ENCODE data around the gene F7.
"Not testable (repeated sequence)": the region's sequence is repeated elsewhere in the genome, so short reads cannot be mapped to it uniquely, and the experiment has no call there.

Gene F7

DNA sequence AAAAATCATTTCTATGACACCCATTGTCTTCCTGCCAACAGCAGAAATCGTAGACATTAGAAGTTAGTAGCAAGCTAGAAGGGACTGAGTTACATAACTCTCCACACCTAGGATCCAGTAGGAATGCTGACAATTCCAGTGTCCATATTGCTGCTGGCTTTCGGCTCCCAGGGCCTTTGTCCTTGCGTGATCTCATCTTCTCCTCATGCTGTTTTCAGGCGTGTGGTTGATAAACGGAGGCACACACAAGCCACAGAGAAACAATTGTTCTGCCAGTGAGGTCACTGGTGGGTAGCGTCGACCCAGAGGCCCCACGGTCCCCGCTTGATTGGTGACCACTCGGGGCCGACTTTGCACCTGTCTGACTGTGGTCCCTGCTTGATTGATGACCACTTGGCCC, 31.6 kb upstream of the F7 start:
- no peak for DNase-seq

DNA sequence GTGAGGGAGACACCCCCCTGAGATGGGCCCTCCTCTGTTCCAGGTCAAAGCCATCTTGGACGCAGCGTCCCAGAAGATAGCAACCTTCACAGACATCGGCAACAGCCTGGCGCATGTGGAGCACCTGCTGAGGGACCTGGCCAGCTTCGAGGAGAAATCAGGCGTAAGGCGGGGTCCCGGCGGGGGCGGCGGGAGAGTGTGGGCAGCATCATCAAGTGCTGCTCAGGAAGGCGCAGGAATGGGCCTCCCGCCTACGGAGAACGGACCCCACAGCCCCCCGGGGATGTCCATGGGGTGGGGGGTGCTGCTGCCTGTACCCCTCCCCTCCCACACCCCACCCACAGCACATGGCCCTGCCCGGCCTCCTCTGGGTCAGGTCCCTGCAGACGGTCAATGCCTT, 31.2 kb upstream of the F7 start:
- DNase-seq = no peak

DNA sequence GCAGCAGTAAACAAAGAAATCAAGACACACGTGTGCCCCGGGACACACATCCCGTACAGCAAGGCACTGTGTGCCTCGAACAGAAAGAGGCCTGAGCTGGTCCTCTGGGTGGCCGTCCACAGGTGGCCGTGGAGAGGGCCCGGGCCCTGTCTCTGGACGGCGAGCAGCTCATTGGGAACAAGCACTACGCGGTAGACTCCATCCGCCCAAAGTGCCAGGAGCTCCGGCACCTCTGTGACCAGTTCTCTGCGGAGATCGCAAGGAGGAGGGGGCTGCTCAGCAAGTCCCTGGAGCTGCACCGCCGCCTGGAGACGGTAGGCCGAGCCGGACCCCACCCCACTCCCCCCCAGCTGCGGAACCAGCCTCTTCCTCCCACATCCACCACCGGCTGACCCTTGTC, 30.7 kb upstream of the F7 start:
- DNase-seq = no peak

DNA sequence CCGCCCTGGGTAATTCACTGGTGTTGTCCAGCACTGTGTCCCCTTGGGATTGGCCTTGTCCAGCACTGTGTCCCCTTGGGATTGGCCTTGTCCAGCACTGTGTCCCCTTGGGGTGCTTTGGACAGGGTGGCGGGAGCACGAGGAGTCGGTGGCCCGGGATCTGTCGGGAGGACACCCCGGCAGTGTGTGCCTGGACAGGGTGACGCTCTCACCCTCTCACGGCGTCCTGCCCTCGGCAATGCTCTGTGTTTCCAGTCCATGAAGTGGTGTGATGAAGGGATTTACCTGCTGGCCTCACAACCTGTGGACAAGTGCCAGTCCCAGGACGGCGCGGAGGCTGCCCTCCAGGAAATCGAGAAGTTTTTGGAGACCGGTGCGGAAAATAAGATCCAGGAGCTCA, 29.9 kb upstream of the F7 start:
- DNase-seq = no peak

DNA sequence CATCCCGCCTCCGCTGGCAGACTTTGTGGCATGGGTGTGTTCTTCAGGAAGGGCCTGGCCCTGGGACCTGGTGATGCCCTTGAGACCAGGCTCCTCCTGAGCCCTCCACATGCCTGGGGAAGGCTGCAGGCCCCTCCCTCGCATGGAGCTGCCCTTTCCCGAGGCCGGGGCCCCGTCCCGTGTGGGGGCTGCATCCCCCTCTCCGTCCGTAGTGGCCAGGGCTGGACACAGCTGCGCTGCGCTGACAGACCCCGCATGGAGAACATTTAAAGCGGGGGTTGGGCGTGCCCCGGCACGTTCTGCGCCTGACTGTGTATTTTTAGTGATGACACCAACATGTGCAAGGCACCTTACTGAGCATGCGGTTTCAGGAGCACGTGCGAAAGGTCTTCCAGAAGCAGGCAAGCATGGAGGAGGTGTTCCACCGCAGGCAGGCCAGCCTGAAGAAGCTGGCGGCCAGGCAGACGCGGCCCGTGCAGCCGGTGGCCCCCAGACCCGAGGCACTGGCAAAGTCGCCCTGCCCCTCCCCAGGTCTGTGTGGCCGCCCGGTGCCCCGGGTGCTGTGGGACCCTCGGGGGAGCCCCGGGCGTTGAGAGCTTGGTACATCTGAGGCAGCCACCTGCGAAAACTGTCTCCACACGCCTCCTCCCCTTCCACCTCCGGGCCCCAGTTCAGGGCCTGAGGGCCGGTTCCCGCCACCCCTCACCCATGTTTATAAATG, 28.8 kb upstream of the F7 start:
- DNase-seq = no peak

DNA sequence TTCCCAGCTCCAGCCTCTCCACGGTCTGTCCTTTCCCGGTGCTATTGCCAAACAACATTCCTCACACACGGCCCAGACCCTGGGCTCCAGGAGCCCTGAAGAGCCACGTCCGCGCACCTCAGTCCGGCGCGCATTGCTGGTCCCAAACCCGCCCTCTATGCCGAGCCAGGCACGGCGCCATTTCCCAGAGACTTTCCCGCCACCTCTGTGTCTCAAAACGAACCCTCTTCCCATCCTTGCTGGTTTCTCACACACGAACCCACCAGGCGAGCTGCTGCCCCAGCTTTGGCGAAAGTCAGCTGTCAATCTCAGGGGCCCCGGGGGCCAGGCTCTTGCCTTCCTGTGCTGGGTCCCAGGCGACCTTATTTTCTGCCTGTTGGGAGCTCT, 28.0 kb upstream of the F7 start:
- no peak for DNase-seq

DNA sequence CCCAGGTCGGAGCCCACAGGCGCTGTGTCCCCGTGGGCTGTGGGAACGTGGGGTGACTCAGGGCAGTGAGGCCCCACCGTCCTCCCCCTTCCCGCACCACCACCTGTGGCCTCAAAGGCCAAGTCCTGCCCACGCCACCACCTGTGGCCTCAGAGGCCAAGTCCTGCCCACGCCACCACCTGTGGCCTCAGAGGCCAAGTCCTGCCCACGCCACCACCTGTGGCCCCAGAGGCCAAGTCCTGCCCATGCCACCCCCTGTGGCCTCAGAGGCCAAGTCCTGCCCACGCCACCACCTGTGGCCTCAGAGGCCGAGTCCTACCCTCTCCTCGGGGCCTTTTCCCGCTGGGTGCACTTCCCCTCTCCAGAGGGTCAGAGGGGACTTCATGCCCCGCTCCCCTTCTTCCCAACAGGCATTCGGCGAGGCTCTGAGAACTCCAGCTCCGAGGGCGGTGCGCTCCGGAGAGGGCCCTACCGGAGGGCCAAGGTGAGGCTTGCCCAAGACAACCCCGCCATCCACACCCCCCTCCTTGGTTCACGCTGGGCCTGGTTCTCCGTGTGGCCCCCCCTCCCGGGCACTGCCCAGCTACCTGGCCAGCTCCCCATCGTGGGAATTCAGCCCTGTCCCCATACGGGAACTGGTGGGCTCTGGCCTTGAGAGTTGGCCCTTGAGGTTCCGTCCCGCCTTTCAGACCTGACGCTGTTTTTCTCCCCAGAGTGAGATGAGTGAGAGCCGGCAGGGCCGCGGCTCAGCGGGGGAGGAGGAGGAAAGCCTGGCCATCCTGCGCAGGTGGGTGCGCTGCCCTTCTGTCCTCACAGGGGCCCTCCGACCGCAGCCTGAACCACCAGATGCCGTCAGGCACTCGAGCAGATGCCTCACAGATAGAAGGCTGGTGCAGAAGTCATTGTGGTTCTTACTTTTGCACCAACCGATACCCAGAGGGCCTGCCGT, 27.4 kb upstream of the F7 start:
- peak; percentile 82 to 86 for DNase-seq

DNA sequence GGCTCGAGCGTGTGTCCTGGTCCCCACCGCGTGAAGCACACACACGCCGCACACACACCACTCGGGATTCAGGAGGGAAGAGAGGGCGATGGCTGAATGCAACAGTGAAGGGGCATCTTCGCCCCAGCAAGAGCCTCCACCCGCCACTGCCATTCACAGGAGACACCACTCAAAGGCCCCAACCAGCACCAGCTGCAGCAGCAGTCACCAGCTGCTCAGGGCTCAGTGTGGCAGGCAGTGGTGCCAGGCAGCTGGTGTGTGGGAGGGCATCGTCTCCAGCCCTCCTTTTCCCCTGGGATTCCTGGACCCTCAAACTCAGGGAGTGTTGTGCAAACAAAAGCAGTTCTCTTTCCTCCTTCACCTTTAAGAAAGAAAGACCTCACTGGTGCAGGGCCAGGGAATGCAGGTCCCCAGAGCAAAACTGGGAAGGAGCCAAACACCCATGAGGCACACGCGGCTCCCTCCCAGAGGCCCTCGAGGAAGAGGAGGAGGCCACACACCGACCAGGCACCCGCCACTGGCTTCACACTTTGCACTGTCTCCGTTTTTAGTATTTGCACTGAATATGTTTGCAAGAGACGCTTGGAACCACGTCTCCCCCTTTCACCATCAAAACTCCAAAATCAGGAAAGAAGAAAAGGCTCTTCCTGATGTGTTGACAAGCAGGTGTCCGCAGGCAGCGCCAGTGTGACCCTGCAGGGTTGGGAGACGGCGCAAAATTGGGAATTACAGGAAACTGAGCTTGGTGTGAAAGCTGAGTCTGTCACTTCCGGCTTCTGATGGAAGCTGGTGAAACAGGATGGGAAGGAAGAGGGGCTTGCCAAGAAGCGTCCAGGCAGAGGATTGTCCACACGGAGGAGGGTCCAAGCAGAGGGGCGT, 26.4 kb upstream of the F7 start:
- peak; percentile 88 to 92 for DNase-seq

DNA sequence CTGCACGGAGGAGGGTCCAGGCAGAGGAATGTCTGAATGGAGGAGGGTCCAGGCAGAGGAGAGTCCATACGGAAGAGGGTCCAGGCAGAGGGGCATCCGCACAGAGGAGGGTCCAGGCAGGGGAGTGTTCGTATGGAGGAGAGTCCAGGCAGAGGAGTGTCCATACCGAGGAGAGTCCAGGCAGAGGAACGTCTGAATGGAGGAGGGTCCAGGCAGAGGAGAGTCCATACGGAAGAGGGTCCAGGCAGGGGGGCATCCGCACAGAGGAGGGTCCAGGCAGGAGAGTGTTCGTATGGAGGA, 25.9 kb upstream of the F7 start:
- DNase-seq = not testable (repeated sequence)

DNA sequence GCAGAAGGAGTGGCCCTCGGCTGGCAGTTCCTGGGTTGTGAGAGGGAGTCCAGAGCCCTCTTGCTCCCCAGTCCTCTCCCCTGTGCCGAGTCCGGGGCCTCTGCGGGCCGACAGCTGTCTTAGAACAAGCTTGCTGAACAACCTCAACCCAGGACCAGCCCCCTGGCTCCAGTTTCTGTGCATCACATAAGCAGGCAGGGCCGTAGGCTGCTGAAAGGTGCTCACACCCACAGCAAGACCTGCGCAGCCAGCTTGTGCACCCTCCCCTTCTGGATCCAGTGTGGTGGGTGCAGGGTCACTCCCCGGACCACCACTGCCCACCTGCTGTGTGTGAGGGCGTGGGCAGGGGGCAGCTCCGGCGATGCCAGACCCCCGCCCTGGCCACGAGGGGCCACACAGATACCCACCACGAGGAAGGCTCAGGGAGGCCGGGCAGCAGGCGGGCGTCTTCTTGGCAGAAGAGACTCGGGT, 25.2 kb upstream of the F7 start:
- DNase-seq = no peak

DNA sequence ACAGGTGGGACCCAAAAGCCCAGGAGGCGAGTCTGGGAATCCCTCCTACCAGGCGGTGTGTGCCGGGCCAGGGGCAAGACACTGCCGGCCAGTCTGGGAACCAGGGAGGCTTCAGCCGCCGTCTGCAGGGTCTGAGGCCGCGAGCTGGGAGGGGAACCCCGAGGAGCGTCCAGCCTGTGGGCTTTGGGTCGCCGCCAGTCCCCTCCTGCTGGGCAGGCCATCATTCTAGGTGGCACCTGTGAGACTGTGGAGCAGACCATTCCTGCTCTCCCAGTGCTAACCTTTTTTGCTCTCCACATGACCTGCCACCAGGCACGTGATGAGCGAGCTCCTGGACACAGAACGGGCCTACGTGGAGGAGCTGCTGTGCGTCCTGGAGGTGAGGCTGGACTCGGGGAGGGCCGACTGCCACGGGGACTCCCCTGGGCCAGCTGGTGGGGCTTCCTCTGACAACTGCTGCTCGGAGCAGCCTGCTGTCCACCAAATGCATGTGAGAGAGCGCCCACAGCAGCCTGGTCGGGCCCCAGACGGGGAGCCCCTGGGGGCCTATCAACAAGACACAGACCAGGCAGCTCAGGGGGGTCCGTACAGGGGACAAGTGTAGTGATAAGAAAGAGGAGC, 24.6 kb upstream of the F7 start:
- DNase-seq = no peak

DNA sequence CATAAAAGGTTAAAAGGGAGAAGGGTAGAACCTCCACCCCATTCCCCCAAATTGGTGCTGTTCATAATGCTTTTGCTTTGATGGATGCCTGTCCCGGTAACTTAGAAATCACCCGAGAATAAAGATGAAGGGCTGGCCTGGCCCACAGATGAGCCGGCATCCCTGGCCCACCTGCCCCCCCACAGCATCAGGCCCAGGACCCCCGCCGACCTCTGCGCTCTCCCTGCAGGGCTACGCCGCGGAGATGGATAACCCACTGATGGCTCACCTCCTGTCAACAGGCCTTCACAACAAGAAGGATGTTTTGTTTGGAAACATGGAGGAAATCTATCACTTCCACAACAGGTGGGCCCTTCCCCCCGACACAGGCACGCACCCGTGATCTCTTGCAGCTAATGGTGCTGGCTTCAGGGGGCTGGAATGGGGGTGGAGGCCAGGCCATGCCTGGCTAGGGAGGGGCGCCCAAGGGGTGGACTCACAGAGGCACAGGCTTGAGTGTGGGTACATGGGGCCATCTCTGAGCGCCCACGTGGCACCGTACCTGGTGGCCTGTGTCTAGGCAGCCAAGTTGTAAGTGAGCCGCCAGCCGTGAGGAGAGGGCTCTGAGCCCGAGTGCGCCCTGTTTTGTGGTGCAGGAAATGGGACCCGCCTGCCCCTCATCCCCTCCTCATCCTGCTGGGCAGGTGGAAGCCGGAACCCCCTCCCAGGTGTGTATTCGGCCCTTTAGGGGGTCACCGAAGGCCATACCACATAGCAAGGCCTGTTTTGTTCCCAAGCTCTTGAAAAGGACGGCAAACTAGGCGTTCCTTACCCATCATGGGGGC, 23.2 kb upstream of the F7 start:
- no peak for DNase-seq

DNA sequence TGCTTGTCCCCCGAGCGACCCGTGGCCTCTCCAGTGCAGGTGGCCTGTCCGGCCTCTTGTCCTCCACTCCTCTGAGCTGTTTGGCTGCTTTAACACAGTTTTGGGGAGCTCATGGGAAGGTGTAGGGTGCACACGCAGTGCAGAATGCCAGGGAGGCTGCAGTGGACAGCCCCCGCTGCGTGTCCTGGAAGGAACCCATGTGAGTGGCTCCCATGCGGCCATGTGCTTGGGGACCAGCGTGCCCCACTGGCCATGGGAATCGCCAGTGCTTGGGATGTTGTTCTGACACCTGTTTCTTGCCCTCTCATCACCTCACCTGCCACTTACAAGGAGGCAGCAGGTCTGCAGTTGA, 22.6 kb upstream of the F7 start:
- no peak for DNase-seq

DNA sequence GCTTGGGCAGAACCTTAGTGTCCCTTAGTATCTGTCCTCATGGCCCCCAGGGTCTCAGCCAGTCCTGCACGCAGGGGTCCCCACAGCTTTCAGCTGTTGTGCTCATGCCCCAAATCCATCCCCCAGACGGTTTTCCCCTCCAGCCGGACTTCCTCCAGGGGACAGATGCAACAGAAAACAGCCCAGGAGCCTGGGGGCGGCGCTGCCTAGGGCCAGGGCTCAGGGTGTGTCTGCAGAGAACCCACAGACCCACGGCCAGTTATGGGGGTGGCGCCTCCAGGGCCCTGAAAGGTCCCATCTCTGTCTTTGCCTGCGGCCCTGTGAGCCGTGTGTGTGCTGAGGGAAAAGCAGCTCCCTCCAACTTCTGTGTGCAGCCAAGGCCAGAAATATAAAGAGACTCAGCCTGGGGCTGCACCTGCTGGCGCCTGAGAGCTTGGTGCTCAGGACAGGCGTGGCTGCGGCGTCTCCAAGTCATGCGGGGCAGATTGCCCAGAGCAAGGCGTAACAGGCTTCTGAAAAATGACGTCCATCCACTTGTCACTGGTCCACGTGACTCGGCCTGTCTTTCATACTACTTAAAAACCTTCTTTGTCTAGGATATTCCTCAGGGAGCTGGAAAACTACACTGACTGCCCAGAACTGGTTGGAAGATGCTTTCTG, 22.1 kb upstream of the F7 start:
- peak in 1 of 2 experiments; percentile 61 for DNase-seq

DNA sequence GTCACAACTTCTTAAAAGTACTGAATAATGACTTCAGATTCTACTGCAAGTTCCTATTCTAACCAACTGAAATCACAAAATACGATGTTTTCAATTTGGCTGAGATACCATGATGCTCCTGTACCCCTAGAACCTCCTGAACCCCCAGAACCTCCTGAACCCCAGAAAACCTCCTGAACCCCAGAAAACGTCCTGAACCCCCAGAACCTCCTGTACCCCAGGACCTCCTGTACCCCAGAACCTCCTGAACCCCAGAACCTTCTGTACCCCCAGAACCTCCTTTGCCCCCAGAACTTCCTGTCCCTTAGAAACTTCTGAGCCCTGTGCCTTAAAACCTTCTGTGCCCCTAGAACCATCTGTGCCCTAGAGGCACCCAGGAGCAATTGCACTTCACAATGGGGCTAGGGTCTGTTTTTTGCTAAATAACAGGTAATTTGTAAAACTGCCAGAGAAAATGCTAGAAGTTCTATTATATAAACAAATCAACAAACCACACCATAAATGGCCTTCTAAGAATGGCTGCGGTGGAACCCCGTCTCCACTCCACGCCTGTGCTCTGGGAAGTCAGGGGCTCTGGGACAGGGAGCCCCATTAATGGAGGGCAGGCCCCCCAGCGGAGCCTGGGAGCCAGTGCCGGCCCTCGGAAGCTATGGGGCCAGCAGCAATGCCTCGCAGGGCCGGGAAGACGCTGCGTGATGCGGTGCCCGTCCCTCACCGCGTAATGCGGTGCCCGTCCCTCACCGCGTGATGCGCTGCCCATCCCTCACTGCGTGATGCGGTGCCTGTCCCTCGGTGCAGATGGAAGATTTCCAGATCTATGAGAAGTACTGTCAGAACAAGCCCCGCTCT, 21.3 kb upstream of the F7 start:
- DNase-seq = no peak

DNA sequence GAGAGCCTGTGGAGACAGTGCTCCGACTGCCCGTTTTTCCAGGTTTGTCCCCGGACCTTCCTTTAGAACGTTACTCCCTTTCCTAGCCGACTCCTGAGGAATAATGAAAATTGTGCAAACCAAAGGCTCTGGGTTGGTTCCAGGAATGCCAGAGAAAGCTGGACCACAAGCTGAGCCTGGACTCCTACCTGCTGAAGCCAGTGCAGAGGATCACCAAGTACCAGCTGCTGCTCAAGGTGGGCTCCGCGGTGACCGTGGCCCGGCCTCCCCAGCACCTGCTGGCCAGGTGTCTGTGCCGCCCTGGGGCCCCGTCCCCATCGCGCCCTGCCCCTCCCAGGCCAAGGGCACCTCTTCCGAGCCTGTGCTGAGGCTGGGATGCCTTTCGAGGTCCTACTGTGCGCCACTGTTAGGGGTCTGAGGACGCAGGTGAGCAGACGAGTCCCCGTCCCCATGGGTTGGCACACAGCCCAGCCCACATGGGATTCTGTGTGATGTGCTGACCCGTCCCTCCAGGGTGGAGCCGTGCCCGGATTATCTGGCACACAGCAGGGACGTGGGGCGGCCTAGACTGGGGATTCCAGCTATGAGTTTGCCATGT, 20.5 kb upstream of the F7 start:
- no peak for DNase-seq

DNA sequence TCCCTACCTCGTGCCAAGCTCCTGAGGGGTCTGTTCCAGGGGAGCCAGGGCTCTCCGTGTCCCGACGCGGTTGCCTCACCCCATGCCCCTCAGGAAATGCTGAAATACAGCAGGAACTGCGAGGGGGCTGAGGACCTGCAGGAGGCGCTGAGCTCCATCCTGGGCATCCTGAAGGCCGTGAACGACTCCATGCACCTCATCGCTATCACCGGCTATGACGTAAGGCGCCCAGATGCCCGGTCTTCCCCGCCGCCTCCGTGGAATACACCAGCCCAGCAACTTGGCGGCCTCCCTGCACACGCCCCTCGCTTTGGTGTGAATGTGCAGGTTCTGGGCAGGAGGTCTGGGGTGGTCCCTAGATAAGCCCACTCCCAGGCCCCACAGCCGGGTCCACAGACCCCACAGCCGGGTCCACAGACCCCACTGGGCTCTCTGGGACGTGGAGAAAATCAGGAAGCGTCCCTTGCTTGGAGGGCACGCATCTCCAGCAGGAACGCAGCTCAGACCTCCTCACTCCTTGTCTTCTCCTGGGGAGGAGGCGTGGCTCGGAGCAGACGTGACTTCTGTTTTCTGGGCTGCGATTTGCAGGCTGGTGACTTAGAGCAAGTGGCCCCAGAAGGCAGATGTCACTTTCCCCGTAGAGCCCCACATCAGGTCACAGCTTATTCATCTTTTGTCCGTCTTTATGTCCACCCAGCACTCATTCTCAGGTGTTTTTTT, 19.4 kb upstream of the F7 start:
- no peak for DNase-seq

DNA sequence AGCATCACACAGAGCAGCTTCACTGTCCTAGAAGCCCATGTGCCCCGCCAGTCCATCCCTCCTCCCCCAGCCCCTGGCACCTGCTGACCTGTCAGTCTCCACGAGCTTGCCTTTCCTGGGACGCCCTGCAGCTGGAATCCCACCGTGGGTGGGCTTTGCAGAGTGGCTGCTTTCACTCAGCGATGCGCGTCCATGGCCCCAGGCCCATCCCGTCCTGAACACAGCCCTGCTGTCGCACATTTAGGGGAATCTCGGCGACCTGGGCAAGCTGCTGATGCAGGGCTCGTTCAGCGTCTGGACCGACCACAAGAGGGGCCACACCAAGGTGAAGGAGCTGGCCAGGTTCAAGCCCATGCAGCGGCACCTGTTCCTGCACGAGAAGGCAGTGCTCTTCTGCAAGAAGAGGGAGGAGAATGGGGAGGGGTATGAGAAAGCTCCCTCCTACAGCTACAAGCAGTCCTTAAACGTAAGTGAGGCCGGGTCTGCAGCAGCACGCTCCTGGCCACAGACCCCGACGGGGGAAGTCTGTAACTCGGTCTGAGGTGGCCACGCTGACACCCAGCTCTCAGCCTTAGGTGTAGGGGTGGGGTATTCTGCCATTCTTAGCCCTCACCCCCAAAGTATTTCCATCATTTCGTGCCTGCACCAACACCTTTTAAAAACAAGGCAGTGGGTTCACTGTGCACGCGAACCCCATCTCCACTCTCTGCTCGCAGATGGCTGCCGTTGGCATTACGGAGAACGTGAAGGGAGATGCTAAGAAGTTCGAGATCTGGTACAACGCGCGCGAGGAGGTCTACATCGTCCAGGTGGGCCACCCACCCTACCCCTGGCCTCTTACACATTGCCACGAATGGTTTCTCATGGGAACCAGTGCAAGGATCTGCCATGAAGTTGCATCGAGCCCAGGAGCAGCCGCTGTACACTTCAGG, 18.3 kb upstream of the F7 start:
- no peak for DNase-seq
